CMK (cell line): ENCODE measurements around the gene TSPAN31.

ENCODE experiments used
- DNase-seq: peaks from one replicate; pipeline ENCODE4 v3.0.0-alpha.2; 2010; ENCODE audit warnings: low read depth

The TSPAN31 gene

GRCh38 chr12:57722716-57723629 is 21.9 kb upstream of the TSPAN31 start:
- no peak for DNase-seq

DNA sequence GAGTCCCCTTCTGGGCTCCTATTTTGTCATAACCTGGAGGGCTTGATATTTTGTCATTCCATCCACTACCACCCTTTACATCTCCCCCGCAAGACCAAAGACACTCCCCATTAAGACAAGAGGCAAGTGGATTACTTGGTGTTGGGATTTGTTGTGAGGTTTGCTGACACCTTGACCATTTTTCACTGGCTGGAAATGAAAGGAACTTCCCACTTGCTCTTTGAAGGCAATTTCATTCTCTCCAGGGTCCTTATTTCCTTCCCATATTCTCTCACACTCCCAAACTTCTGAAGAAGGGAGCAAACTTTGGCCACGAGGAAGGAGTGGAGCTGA is 21.2 kb upstream of the TSPAN31 start:
- no peak for DNase-seq

- no peak for DNase-seq
Observed at GRCh38 chr12:57724003-57724935, 20.6 kb upstream of the TSPAN31 start.

DNA sequence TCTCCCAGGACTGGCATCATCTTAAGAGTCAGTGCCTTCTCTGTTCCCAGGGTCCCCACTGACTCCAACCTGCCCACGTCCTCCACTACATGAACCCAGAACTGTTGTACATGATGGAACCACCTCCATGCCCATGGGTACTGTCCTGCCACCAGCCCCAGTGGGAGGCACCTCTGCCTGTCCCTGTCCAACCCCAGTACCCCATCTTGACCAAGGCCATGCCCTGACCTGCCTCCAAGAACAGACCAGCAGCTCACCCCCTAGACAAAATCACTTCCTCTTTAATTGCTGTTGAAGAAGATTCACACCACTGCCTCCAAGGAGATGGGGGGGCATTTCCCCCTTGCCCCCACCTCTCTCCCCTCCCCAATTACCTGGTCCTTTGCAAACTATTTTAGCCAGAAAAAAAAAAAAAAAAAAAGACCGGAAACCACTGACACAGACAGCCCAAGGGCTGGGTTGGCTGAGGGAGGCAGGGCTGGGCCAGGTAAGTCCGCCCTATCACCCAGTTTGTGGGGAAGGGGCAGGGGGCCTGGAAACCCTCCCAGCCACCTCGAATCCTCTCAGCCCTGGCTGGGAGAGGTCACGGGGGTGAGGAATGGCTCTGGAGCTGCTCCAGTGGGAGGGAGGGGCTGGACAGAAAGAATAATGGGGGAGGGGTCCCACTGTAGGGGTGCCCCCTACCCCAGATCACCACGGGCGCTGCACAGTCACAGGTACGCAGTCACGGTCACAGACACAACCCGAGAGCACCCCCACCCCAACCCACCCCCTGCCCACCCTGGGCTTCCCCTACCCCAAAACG is 19.7 kb upstream of the TSPAN31 start:
- DNase-seq, result no peak

- DNase-seq, result no peak
Observed at GRCh38 chr12:57725851-57726150, 19.0 kb upstream of the TSPAN31 start.

DNA sequence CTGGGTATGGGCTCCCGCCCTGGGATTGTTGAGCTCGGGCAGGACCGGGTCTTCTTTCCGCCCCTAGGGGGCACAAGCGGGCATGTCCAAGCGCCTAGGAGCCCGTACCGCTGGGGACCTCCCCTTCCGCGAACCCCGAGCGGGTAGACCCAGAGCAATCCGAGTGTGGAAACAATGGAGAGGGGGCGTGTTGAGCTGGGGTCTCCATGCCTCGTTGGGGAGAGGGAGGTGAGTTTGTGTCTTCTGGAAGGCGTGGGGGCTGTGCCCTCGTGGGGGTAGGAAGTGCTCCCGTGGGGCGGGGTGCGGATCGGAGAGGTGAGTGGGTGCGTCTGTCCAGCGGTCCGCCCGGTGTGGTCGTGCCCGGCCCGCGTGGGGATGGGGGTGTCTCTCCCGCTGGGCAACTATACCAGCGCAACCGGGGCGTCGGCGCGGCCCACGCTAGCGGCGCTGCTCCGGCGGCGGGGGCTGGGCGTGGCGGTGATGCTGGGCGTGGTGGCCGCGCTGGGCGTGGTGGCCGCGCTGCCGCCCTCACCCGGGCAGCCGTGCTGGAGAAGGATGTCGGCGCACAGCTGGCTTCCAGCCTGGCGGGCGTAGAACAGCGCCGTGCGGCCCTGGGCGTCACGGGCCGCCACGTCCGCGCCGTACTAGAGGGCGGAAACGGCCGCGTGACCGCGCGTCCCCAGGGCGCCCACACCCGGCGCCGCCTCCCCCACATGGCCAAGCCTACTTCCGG is 18.5 kb upstream of the TSPAN31 start:
- no peak for DNase-seq

GRCh38 chr12:57726884-57727757 is 17.7 kb upstream of the TSPAN31 start:
- DNase-seq, result no peak

GRCh38 chr12:57727758-57728395 is 17.0 kb upstream of the TSPAN31 start:
- DNase-seq, result no peak

DNA sequence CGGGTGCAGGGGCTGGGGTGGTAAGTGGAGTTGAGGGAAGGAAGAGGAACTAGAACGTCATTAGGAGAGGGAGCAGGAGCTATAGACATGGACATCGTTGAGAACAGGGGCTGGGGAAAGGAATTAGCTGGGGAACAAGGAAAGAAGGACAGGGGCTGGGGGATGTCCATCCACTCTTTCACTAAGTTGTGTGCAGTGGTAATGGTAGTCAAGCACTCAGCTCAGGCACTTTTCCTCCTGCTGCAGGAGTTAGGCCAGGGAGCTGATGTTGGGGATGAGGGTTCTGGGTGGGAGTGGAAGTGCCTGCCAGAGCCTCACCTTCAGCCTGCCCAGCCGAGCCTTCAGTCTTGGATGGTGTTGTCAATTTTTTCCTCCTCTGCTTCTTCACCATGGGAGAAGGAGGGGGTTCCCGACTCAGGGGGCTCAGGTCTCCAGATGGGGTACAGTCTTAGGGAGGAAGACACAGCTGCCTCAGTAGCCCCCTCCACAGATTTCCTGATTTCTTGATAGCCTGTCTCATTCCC is 15.5 kb upstream of the TSPAN31 start:
- DNase-seq, result no peak

- no peak for DNase-seq
Observed at GRCh38 chr12:57730336-57731067, 14.3 kb upstream of the TSPAN31 start.

DNA sequence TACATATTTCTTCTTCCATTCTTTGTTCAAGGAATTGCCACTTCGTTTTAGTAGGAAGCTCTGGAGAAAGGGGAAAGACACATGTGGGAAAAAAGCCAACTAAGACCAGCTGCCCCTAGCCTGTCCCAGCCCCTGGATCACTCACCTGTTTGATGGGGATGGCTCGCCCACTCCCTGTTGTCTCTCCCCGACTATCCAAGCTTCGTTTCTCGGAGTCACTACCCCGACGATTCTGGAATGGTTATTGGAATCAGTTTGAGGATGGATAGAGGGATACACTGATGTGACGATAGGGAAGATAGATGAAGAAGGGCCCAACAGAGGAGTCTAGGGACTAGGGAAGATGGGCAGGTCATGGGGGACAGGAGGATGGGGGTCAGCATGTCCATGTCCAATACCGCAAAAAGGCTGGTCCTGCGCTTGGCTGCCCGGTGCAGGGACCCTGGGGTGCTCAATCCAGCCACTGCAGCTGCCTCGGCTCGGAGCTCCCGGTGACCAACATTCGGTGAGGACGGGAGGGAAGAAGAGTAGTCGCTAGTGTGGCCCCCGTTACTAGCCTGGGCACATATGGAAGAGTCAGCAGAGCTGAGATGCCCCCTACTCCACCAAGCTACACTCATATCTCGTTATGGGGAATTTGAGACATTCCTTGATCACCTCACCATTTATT is 13.3 kb upstream of the TSPAN31 start:
- DNase-seq, result no peak

GRCh38 chr12:57732270-57732669 is 12.6 kb upstream of the TSPAN31 start:
- no peak for DNase-seq

DNA sequence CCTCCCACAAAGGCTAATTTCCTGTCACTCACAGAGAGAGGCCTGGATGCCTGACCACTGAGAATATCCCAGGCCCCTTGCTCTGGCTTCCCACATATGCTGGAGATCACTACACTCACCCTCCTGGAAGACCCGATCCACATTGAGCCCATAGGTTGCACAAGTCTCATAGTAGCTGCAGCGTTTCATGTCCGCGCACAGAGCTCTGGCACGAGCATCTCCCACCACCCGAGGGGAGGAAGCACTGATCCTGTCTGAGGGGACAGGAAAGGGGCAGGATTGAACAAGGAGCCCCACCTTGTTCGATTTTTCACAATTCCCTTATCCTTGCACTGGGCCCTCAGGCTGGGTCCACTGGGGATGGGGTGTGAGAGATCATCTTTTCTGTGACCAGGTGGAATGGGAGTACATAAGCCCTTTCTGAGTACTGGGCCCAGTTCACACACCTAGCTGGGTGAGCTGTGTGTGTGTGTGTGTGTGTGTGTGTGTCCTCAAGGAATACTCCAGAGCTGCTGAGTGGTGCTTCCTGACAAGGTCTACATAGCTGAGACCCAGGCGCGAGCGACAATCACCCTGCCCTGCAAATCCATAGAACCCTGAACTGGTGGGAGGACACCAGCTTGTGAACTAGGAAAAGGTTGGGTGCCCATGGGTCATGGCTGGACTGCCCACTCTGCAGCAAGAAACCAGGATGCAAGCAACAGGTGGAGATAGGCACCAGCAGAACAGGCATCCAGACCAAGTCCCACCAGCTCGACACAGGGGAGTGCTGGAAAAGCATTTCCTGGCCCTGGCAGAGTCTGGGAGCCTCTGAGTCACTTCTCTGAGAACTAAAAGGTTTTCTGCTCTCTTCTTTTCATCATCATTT is 11.9 kb upstream of the TSPAN31 start:
- DNase-seq, result no peak

DNA sequence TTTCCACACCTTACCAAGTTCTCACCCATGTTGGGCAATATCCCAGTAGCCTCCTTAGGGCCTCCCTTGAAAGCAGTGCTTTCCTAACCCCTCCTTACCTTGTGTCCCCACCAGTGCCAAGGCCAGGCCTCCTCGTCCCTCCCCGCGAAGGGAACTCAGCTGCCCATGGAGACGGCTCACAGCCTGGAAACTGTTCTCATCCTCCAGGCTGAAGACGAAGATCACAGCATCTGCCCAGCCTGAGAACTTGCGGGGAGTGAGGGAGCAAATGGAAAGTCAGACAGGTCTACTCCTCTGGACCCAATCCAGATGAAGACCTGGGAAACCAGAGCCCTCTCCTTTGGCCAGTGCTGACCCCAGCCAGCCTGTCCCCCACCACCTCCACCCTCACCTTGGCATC is 10.9 kb upstream of the TSPAN31 start:
- DNase-seq, result no peak

- no peak for DNase-seq
Observed at GRCh38 chr12:57734591-57734990, 10.2 kb upstream of the TSPAN31 start.

- no peak for DNase-seq
Observed at GRCh38 chr12:57735198-57735855, 9.5 kb upstream of the TSPAN31 start.
